Heart left ventricle (tissue), 16 donors: ENCODE results near the gene DIP2C. TPM values are rescaled to one million over a fixed set of nuclear protein-coding genes. Genes with fewer than 3 reads are reported as not detected.

Experiments
- ATAC-seq, 4 donors: fragments of 200-7000 bp; cut with Tn5 transposase; one replicate each; pipeline ENCODE4 v1.9.1; 2020 to 2022; ENCODE audit warnings: moderate library complexity in 4 of 4, mild to moderate bottlenecking in 3 of 4, moderate number of reproducible peaks in 1 of 4
- DNase-seq, 5 donors: peaks; one replicate each; pipeline ENCODE4 v3.0.0-alpha.2; 2020
- H3K27ac ChIP-seq, 12 donors: fragments of 200-600 bp; sonication (generic) in 4 of 12; one replicate each; pipeline versions ENCODE4 v1.5.0 to v1.8.0; 2016 to 2022; ENCODE audit warnings: mild to moderate bottlenecking in 2 of 12
- H3K27me3 ChIP-seq, 9 donors: fragments of 200-600 bp; sonication (generic) in 2 of 9; one replicate each; pipeline versions ENCODE4 v1.5.1 to v1.8.0; 2016 to 2022; ENCODE audit warnings: mild to moderate bottlenecking in 3 of 9
- H3K36me3 ChIP-seq, 9 donors: fragments of 200-600 bp; sonication (generic) in 2 of 9; one replicate each; pipeline versions ENCODE4 v1.5.0 to v1.8.0; 2018 to 2022; ENCODE audit warnings: mild to moderate bottlenecking in 2 of 9
- H3K4me1 ChIP-seq, 12 donors: fragments of 200-600 bp; sonication (generic) in 4 of 12; one replicate each; pipeline versions ENCODE4 v1.5.0 to v1.8.0; 2016 to 2022; ENCODE audit warnings: mild to moderate bottlenecking in 3 of 12
- H3K4me3 ChIP-seq, 12 donors: fragments of 200-600 bp; sonication (generic) in 4 of 12; one replicate each; pipeline versions ENCODE4 v1.5.0 to v1.8.0; 2017 to 2022; ENCODE audit warnings: mild to moderate bottlenecking in 9 of 12, moderate library complexity in 4 of 12
- H3K9me3 ChIP-seq, 12 donors: fragments of 200-600 bp; sonication (generic) in 4 of 12; one replicate each; pipeline versions ENCODE4 v1.5.0 to v1.8.0; 2016 to 2022; ENCODE audit warnings: mild to moderate bottlenecking in 1 of 12
- CTCF ChIP-seq, 12 donors: fragments of 200-600 bp; sonication (generic) in 4 of 12; IDR thresholded peaks; one replicate each; pipeline versions ENCODE4 v1.5.0 to v1.8.0; 2018 to 2022; ENCODE audit warnings: antibody characterized with exemption in 12 of 12, mild to moderate bottlenecking in 5 of 12
- POLR2A ChIP-seq, 2 donors: fragments of 450-650 bp; IDR thresholded peaks; one replicate each; pipeline ENCODE4 v1.6.1; 2017; ENCODE audit warnings: antibody characterized with exemption in 2 of 2, mild to moderate bottlenecking in 2 of 2, moderate library complexity in 2 of 2
- WGBS, 4 donors: extraction: QIAGEN DNeasy Blood & Tissue Kit in 2 of 4; methylation state at CpG; one replicate each; pipeline versions ENCODE4 v1.1.5 to v1.1.7; 2013 to 2018; 5-methylcytosine and 5-hydroxymethylcytosine counted together
- intact Hi-C, 10 donors: fragments of 100-400 bp; cut with DNase I; formaldehyde crosslinking; loops; one replicate each; pipeline versions ENCODE4 v1.11.1 to v1.14.2; 2022
- polyA plus RNA-seq, 2 donors: library from polyadenylated mRNA; stranded (reverse); fragments of 200-250 nt; gene quantifications; one replicate each; pipeline ENCODE4 v1.2.3, GENCODE V29; 2013
- total RNA-seq, 9 donors: library from RNA; depleted of rRNA in 2 of 9; stranded (reverse); fragments of >200 nt in 2 of 9; fragmentation: NEBNext Ultra II Directional in 3 of 9; extraction: Animal tissue kit (Norgen Biotek cat#: 25700) in 3 of 9; gene quantifications; one replicate each; pipeline versions ENCODE4 v1.1.0 to v1.2.4, GENCODE V29; 2016 to 2023
- donor health status: ischemic (EF 13 %, LVEDD 7.1; RV severe dilation, severe dysfunction).
- donor health status: healthy with polysubstance abuse.
- donor health status: DM: no; HTN: yes; CAD: no.
- donor health status: DM: no; HTN: no; CAD: no.
- donor health status: ischemic (EF 25% LVEDD 6.9; RV normal size, moderate dysfunction).
- donor health status: ischemic (EF 25% LVEDD 5.7; RV mildly dilated, moderate dysfunction).
- donor health status: healthy.
- donor health status: DM: yes; HTN: yes; CAD: no.
- donor health status: ischemic (EF 35%, LVEDD 5.7; RV mildly dilated, moderate dysfunction).
- donor health status: nonischemic (EF 11% LVEDD 7.7; RV severe dilation, severe dysfunction).
- donor health status: DM: yes; HTN: yes; CAD: no.
- donor health status: PGD.
- donor health status: ischemic (EF 29% LVEDD 5.4; RV normal size, mild dysfunction).
- donor health status: nonischemic (EF 23%, LVEDD 6.1; RV moderate dilation, normal function).

Gene DIP2C
- total and polyA plus RNA-seq, 11 donors: 7.4 to 43.1 (median 28.5) TPM

DNA sequence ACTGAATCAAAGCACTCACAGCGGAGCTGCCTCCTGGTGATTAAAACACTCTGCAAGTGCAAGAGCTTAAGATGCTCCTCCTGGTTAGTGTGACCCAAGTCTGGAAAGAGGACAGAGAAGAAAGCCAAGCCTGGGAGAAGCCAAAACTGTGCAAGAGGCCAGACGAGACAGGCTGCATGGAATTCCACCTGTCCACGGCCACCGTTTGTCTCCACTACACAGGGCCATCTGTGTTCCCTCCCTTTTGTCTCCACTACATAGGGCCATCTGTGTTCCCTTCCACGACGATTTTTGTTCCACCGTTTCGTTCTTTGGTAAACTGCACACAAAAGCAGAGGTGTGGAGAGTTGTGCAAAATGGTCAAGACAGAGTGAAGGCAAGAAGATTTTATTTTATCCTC is 233.0 kb downstream of the DIP2C start:
- ATAC-seq (no peak), DNase-seq (no peak)
- TF ChIP-seq CTCF (IDR thresholded peaks at IDR 0.05): no peak
- TF ChIP-seq POLR2A (IDR thresholded peaks at IDR 0.05): no peak
- H3K4me1 ChIP-seq: peaks cover 0 to 37% (median 13%) of the 10 kb centered on the region in 12 donors
- WGBS, 4 donors: 79 to 84% (median 82%) methylated on average over 8 of the region's 8 CpGs
- H3K9me3 ChIP-seq: no peaks in the 10 kb centered on the region
- peak overlapping the region in 2 of 12 donors; percentile 9 to 79 for H3K27ac ChIP-seq
- H3K27me3 ChIP-seq: no peaks in the 10 kb centered on the region
- intact Hi-C loops: no loop called here
- H3K36me3 ChIP-seq: no peaks in the 10 kb centered on the region
- H3K4me3 ChIP-seq: no peak overlapping the region

- H3K36me3 ChIP-seq: no peaks in the 10 kb centered on the region
- no peaks in the 10 kb centered on the region for H3K27me3 ChIP-seq
- 14 to 47% (median 44%) methylated on average over 4 to 5 of the region's 5 CpGs for WGBS, 4 donors
- peak overlapping the region in 5 of 12 donors; percentile 30 to 75 (median 43) for H3K27ac ChIP-seq
- TF ChIP-seq CTCF (IDR thresholded peaks at IDR 0.05): no peak
- no peak for TF ChIP-seq POLR2A (IDR thresholded peaks at IDR 0.05)
- peaks cover 0 to 50% (median 15%) of the 10 kb centered on the region in 12 donors for H3K4me1 ChIP-seq
- DNase-seq (peak in 2 of 5 donors; percentile 58 to 74), ATAC-seq (peak; percentile 82 to 90 (median 86))
- no peaks in the 10 kb centered on the region for H3K9me3 ChIP-seq
- intact Hi-C loops: no loop called here
- H3K4me3 ChIP-seq: no peak overlapping the region
Observed at GRCh38 chr10:454860-455259, 234.6 kb downstream of the DIP2C start.

DNA sequence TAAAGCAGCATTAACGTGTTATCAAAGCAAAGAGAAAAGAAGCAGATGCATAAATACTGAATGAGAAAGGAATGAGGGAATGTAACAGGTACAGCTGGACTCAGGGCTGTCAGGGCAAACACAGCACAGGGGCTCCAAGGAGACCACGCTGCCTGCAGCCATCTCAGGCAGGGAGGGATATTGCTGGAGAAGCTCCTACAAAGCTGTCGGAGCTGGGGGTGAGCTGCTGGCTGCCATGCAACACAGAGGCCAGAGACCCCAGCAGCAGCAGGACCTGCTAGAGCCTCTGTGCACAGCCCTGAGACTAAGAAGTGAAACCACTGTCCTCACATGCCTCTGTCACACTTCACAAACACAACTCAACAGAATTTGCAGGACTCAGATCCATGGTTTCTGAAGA is 235.8 kb downstream of the DIP2C start:
- Histone ChIP-seq H3K36me3 (no peaks in the 10 kb centered on the region), H3K27me3 (no peaks in the 10 kb centered on the region), H3K9me3 (no peaks in the 10 kb centered on the region), H3K4me1 (peaks cover 0 to 50% (median 15%) of the 10 kb centered on the region in 12 donors), H3K4me3 (no peak overlapping the region), H3K27ac (peak overlapping the region in 1 of 12 donors; percentile 75)
- ATAC-seq (no peak), DNase-seq (no peak)
- 78 to 94% (median 91%) methylated on average over 3 of the region's 3 CpGs for WGBS, 4 donors
- TF ChIP-seq CTCF (IDR thresholded peaks at IDR 0.05) (no peak), POLR2A (IDR thresholded peaks at IDR 0.05) (no peak)
- intact Hi-C loops: no loop called here

- no peak for TF ChIP-seq POLR2A (IDR thresholded peaks at IDR 0.05)
- no peak for TF ChIP-seq CTCF (IDR thresholded peaks at IDR 0.05)
- Histone ChIP-seq H3K9me3 (no peaks in the 10 kb centered on the region), H3K36me3 (no peaks in the 10 kb centered on the region), H3K27me3 (no peaks in the 10 kb centered on the region), H3K4me1 (peaks cover 0 to 41% (median 13%) of the 10 kb centered on the region in 12 donors), H3K4me3 (no peak overlapping the region), H3K27ac (peak overlapping the region in 1 of 12 donors; percentile 75)
- intact Hi-C loops: no loop called here
- ATAC-seq (peak in 2 of 4 donors; percentile 38 to 50), DNase-seq (no peak)
- WGBS, 4 donors: 82 to 91% (median 88%) methylated on average over 24 of the region's 24 CpGs
Observed at GRCh38 chr10:452512-453426, 236.7 kb downstream of the DIP2C start.
